Naive thymus-derived CD4-positive, alpha-beta T cell (primary cell): Measurements from ENCODE around the gene TMEM272. TPM values are rescaled to one million over a fixed set of nuclear protein-coding genes. Genes with fewer than 3 reads are reported as not detected.

Experiments
- ATAC-seq: fragments of 150-1000 bp; cut with Tn5 transposase; 2 replicates; pipeline ENCODE4 v1.10.0; 2021; ENCODE audit warnings: mild to moderate bottlenecking, moderate library complexity
- CTCF ChIA-PET: fragments of 350-600 bp; sonication (Branson Sonifier 250); formaldehyde crosslinking; loops from one replicate; lab custom pipeline; 2021; ENCODE audit warnings: antibody characterized with exemption; lab: Charles Lee
- POLR2A ChIA-PET: fragments of 350-600 bp; sonication (Branson Sonifier 250); formaldehyde crosslinking; loops from one replicate; lab custom pipeline; 2021; ENCODE audit warnings: antibody characterized with exemption, inconsistent platforms; lab: Charles Lee
- DNase-seq, 9 donors: peaks; one replicate each; pipeline versions ENCODE4 v3.0.0 to v3.0.0-alpha.2; 2020 to 2022; ENCODE audit warnings: mixed read lengths in 1 of 9
- H3K27ac ChIP-seq: one replicate; pipeline ENCODE4 v1.7.0; 2013; ENCODE audit warnings: mild to moderate bottlenecking, low read depth, low read length, moderate library complexity
- H3K27me3 ChIP-seq, 2 donors: one replicate each; pipeline ENCODE4 v1.7.0; 2013; ENCODE audit warnings: low read length in 2 of 2, mild to moderate bottlenecking in 2 of 2, moderate library complexity in 2 of 2; ENCODE audit not compliant: control insufficient read depth in 2 of 2, insufficient read depth in 2 of 2
- H3K36me3 ChIP-seq, 3 experiments: 1 replicate in 2 of 3; 2 replicates in 1 of 3; pipeline ENCODE4 v1.7.0; 2013; ENCODE audit warnings: low read length in 3 of 3, mild to moderate bottlenecking in 3 of 3, moderate library complexity in 1 of 3; ENCODE audit not compliant: insufficient read depth in 3 of 3, control insufficient read depth in 2 of 3
- H3K4me1 ChIP-seq, 2 donors: one replicate each; pipeline ENCODE4 v1.7.0; 2013; ENCODE audit warnings: low read length in 2 of 2, mild to moderate bottlenecking in 2 of 2, moderate library complexity in 1 of 2; ENCODE audit not compliant: control insufficient read depth in 2 of 2, insufficient read depth in 2 of 2
- H3K4me3 ChIP-seq: 2 replicates; pipeline ENCODE4 v1.7.0; 2013; ENCODE audit warnings: mild to moderate bottlenecking, low read length
- H3K9me3 ChIP-seq, 3 experiments: 1 replicate in 2 of 3; 2 replicates in 1 of 3; pipeline ENCODE4 v1.7.0; 2013; ENCODE audit warnings: low read length in 3 of 3; ENCODE audit not compliant: control insufficient read depth in 2 of 3
- H3K27ac Mint-ChIP-seq, 9 donors: one replicate each; pipeline ENCODE4 v1.8.0; 2020 to 2022; ENCODE audit warnings: mixed read lengths in 9 of 9, mild to moderate bottlenecking in 8 of 9, moderate library complexity in 5 of 9, inconsistent platforms in 2 of 9
- H3K27me3 Mint-ChIP-seq, 5 donors: one replicate each; pipeline ENCODE4 v1.8.0; 2021 to 2022; ENCODE audit warnings: mixed read lengths in 5 of 5, mild to moderate bottlenecking in 1 of 5
- H3K36me3 Mint-ChIP-seq, 5 donors: one replicate each; pipeline ENCODE4 v1.8.0; 2020 to 2022; ENCODE audit warnings: mixed read lengths in 5 of 5, mild to moderate bottlenecking in 3 of 5, inconsistent platforms in 1 of 5
- H3K4me1 Mint-ChIP-seq, 7 donors: one replicate each; pipeline ENCODE4 v1.8.0; 2020 to 2022; ENCODE audit warnings: mixed read lengths in 7 of 7, mild to moderate bottlenecking in 3 of 7, inconsistent platforms in 1 of 7
- H3K4me3 Mint-ChIP-seq, 10 donors: one replicate each; pipeline ENCODE4 v1.8.0; 2020 to 2022; ENCODE audit warnings: mild to moderate bottlenecking in 10 of 10, mixed read lengths in 10 of 10, moderate library complexity in 6 of 10, inconsistent platforms in 2 of 10
- H3K9me3 Mint-ChIP-seq, 11 donors: one replicate each; pipeline ENCODE4 v1.8.0; 2020 to 2022; ENCODE audit warnings: mixed read lengths in 11 of 11, mild to moderate bottlenecking in 4 of 11, inconsistent platforms in 1 of 11, moderate library complexity in 1 of 11
- intact Hi-C, 2 donors: fragments of 100-400 bp; cut with micrococcal nuclease; formaldehyde crosslinking; loops; one replicate each; pipeline ENCODE4 v1.15.1; 2023
- polyA plus RNA-seq, 2 donors: library from polyadenylated mRNA; unstranded; fragments of 300-500 nt; fragmentation: Illumina TruSeq; gene quantifications; one replicate each; pipeline ENCODE4 v1.2.3, GENCODE V29; 2021
- total RNA-seq, 6 experiments: library from RNA in 5 of 6; stranded (reverse) in 5 of 6; gene quantifications; 1 replicate in 5 of 6; 2 replicates in 1 of 6; pipeline ENCODE4 v1.2.3 and lab custom pipeline; 2021 to 2026

The TMEM272 gene
- total and polyA plus RNA-seq, 7 experiments from 2014 or later, result 0.19 to 23.3 (median 3.5) TPM

GRCh38 chr13:51846756-51847155 lies 1.8 kb upstream of the TMEM272 start:
- CTCF ChIA-PET, result interaction anchor here (1.2 to 3.3 kb wide), 2 partner anchors 31 kb away, joined by 3 to 15 read pairs; no protein-coding TSS in a partner anchor
- H3K36me3 ChIP-seq, result no peaks in the 10 kb centered on the region
- no peaks in the 10 kb centered on the region for H3K27me3 ChIP-seq
- peaks cover 4 to 23% (median 12%) of the 10 kb centered on the region in 5 donors for H3K27me3 Mint-ChIP-seq
- no peak overlapping the region for H3K27ac ChIP-seq
- peaks cover 0 to 12% (median 7%) of the 10 kb centered on the region in 7 donors for H3K4me1 Mint-ChIP-seq
- POLR2A ChIA-PET, result interaction anchor here (0.6 to 1.0 kb wide), 2 partner anchors 33 to 394 kb away, joined by 3 read pairs; partner anchors contain the start of gene INTS6
- no peaks in the 10 kb centered on the region for H3K9me3 ChIP-seq
- H3K4me1 ChIP-seq, result peaks cover 0 to 6% of the 10 kb centered on the region in 2 donors
- H3K27ac Mint-ChIP-seq, result no peak overlapping the region
- no peaks in the 10 kb centered on the region for H3K9me3 Mint-ChIP-seq
- no peak overlapping the region for H3K4me3 Mint-ChIP-seq
- no peaks in the 10 kb centered on the region for H3K36me3 Mint-ChIP-seq
- no peak for DNase-seq
- intact Hi-C loops, result no loop called here
- no peak overlapping the region for H3K4me3 ChIP-seq
- no peak for ATAC-seq

- Histone ChIP-seq H3K9me3 (no peaks in the 10 kb centered on the region), H3K4me3 (no peak overlapping the region), H3K36me3 (no peaks in the 10 kb centered on the region), H3K4me1 (peaks cover 0 to 6% of the 10 kb centered on the region in 2 donors), H3K27me3 (no peaks in the 10 kb centered on the region), H3K27ac (no peak overlapping the region)
- peaks cover 0 to 24% (median 11%) of the 10 kb centered on the region in 5 donors for H3K27me3 Mint-ChIP-seq
- ATAC-seq (no peak), DNase-seq (no peak)
- no peaks in the 10 kb centered on the region for H3K9me3 Mint-ChIP-seq
- intact Hi-C loops, result loop anchor here (1.0 to 2.0 kb wide), 3 partner anchors 19 to 356 kb away; no protein-coding TSS in a partner anchor
- H3K36me3 Mint-ChIP-seq, result no peaks in the 10 kb centered on the region
- peak overlapping the region in 1 of 10 donors; percentile 60 for H3K4me3 Mint-ChIP-seq
- ChIA-PET CTCF (interaction anchor here (0.6 to 3.3 kb wide), 2 partner anchors 30 to 282 kb away, joined by 3 to 15 read pairs; no protein-coding TSS in a partner anchor), POLR2A (interaction anchor here (1.0 kb wide), 1 partner anchor 393 kb away, joined by 3 read pairs; the partner anchor contains the start of gene INTS6)
- H3K4me1 Mint-ChIP-seq, result peaks cover 0 to 12% (median 7%) of the 10 kb centered on the region in 7 donors
- H3K27ac Mint-ChIP-seq, result no peak overlapping the region
Observed at GRCh38 chr13:51845574-51846318, 769 bp upstream of the TMEM272 start.

DNA sequence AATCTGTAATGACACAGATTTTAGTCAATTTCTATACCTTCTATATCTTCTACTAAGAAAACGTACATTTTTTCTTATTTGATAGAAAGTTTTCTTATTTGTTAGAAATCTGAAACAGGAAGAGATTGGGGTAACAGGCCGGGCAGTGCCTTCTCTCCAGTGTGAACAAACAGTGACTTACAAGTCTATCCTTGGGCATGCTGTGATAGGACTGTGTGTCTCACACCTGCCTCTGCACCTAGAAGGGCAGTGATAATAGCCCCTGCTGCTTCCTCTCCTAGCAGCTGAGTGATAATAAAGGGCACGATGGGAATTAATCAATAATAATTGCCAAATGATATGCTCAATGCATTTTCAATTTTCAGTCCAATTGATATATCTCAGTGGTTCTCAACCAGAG lies 1.4 kb downstream of the TMEM272 start:
- ATAC-seq (no peak), DNase-seq (no peak)
- Histone ChIP-seq H3K4me3 (no peak overlapping the region), H3K36me3 (no peaks in the 10 kb centered on the region), H3K27me3 (no peaks in the 10 kb centered on the region), H3K9me3 (no peaks in the 10 kb centered on the region), H3K4me1 (peaks cover 0 to 6% of the 10 kb centered on the region in 2 donors), H3K27ac (no peak overlapping the region)
- intact Hi-C loops, result no loop called here
- Mint-ChIP-seq H3K27ac (peak overlapping the region in 1 of 9 donors; percentile 27), H3K4me3 (no peak overlapping the region), H3K4me1 (peaks cover 0 to 10% (median 7%) of the 10 kb centered on the region in 7 donors), H3K9me3 (no peaks in the 10 kb centered on the region), H3K27me3 (peaks cover 0 to 24% (median 11%) of the 10 kb centered on the region in 5 donors), H3K36me3 (no peaks in the 10 kb centered on the region)
- ChIA-PET POLR2A (no interaction called here), CTCF (interaction anchor here (0.7 to 3.3 kb wide), 3 partner anchors 28 to 353 kb away, joined by 3 to 15 read pairs (median 3); partner anchors contain the start of gene NEK5)

- Histone ChIP-seq H3K4me1 (peaks cover 0 to 6% of the 10 kb centered on the region in 2 donors), H3K4me3 (no peak overlapping the region), H3K36me3 (no peaks in the 10 kb centered on the region), H3K27me3 (no peaks in the 10 kb centered on the region), H3K9me3 (no peaks in the 10 kb centered on the region), H3K27ac (no peak overlapping the region)
- intact Hi-C loops, result no loop called here
- no peak for DNase-seq
- no peaks in the 10 kb centered on the region for H3K9me3 Mint-ChIP-seq
- no peaks in the 10 kb centered on the region for H3K36me3 Mint-ChIP-seq
- H3K27me3 Mint-ChIP-seq, result peaks cover 0 to 24% (median 11%) of the 10 kb centered on the region in 5 donors
- H3K4me3 Mint-ChIP-seq, result no peak overlapping the region
- ChIA-PET POLR2A (interaction anchor here (0.6 to 1.4 kb wide), 4 partner anchors 16 to 1895 kb away, joined by 3 to 4 read pairs (median 4); no protein-coding TSS in a partner anchor), CTCF (interaction anchor here (0.6 to 1.8 kb wide), 5 partner anchors 12 to 407 kb away, joined by 3 to 7 read pairs (median 3); no protein-coding TSS in a partner anchor)
- H3K27ac Mint-ChIP-seq, result no peak overlapping the region
- peaks cover 2 to 18% (median 10%) of the 10 kb centered on the region in 7 donors for H3K4me1 Mint-ChIP-seq
- no peak for ATAC-seq
Observed at GRCh38 chr13:51841732-51842131, 3.2 kb downstream of the TMEM272 start.

- intact Hi-C loops, result no loop called here
- H3K4me3 ChIP-seq, result no peak overlapping the region
- H3K27me3 Mint-ChIP-seq, result peaks cover 0 to 24% (median 11%) of the 10 kb centered on the region in 5 donors
- no peak overlapping the region for H3K4me3 Mint-ChIP-seq
- CTCF ChIA-PET, result interaction anchor here (0.6 to 1.3 kb wide), 3 partner anchors 11 to 405 kb away, joined by 3 read pairs; no protein-coding TSS in a partner anchor
- H3K27ac ChIP-seq, result no peak overlapping the region
- no peaks in the 10 kb centered on the region for H3K36me3 ChIP-seq
- POLR2A ChIA-PET, result no interaction called here
- H3K36me3 Mint-ChIP-seq, result no peaks in the 10 kb centered on the region
- H3K4me1 Mint-ChIP-seq, result peaks cover 5 to 23% (median 11%) of the 10 kb centered on the region in 7 donors
- no peak for ATAC-seq
- H3K4me1 ChIP-seq, result peaks cover 0 to 6% of the 10 kb centered on the region in 2 donors
- DNase-seq, result no peak
- no peaks in the 10 kb centered on the region for H3K9me3 ChIP-seq
- no peaks in the 10 kb centered on the region for H3K27me3 ChIP-seq
- H3K9me3 Mint-ChIP-seq, result no peaks in the 10 kb centered on the region
- H3K27ac Mint-ChIP-seq, result no peak overlapping the region
Observed at GRCh38 chr13:51840917-51841316, 4.1 kb downstream of the TMEM272 start.

- no peak for ATAC-seq
- Mint-ChIP-seq H3K4me1 (peaks cover 1 to 17% (median 8%) of the 10 kb centered on the region in 7 donors), H3K9me3 (no peaks in the 10 kb centered on the region), H3K36me3 (no peaks in the 10 kb centered on the region), H3K27ac (no peak overlapping the region), H3K27me3 (peaks cover 0 to 24% (median 8%) of the 10 kb centered on the region in 5 donors), H3K4me3 (no peak overlapping the region)
- POLR2A ChIA-PET, result interaction anchor here (0.6 kb wide), 1 partner anchor 111 kb away, joined by 3 read pairs; no protein-coding TSS in a partner anchor
- intact Hi-C loops, result no loop called here
- H3K4me1 ChIP-seq, result peaks cover 0 to 2% of the 10 kb centered on the region in 2 donors
- CTCF ChIA-PET, result no interaction called here
- H3K36me3 ChIP-seq, result no peaks in the 10 kb centered on the region
- no peak overlapping the region for H3K27ac ChIP-seq
- H3K27me3 ChIP-seq, result no peaks in the 10 kb centered on the region
- H3K9me3 ChIP-seq, result no peaks in the 10 kb centered on the region
- DNase-seq, result no peak
- H3K4me3 ChIP-seq, result no peak overlapping the region
Observed at GRCh38 chr13:51839711-51840540, 5.1 kb downstream of the TMEM272 start.
